Mucosa of descending colon (tissue), 3 donors: ENCODE measurements around the gene ZBTB20. TPM values are rescaled to one million over a fixed set of nuclear protein-coding genes. Genes with fewer than 3 reads are reported as not detected.

Experiments
- ATAC-seq: fragments of 200-7000 bp; cut with Tn5 transposase; one replicate; pipeline ENCODE4 v1.9.1; 2020; ENCODE audit warnings: mild to moderate bottlenecking, moderate library complexity
- DNase-seq, 3 donors: peaks; one replicate each; pipeline ENCODE4 v3.0.0-alpha.2; 2020
- H3K36me3 ChIP-seq: fragments of 200-600 bp; one replicate; pipeline ENCODE4 v1.8.0; 2021; ENCODE audit warnings: low read depth, mild to moderate bottlenecking
- H3K4me1 ChIP-seq: fragments of 200-600 bp; one replicate; pipeline ENCODE4 v1.8.0; 2021; ENCODE audit warnings: low read depth, mild to moderate bottlenecking
- H3K4me3 ChIP-seq: fragments of 200-600 bp; one replicate; pipeline ENCODE4 v1.8.0; 2021; ENCODE audit warnings: mild to moderate bottlenecking
- H3K9me3 ChIP-seq: fragments of 200-600 bp; one replicate; pipeline ENCODE4 v1.8.0; 2021; ENCODE audit warnings: mild to moderate bottlenecking
- CTCF ChIP-seq: fragments of 200-600 bp; IDR thresholded peaks from one replicate; pipeline ENCODE4 v1.8.0; 2022; ENCODE audit warnings: antibody characterized with exemption, mild to moderate bottlenecking
- intact Hi-C, 2 donors: fragments of 100-400 bp; cut with DNase I in 1 of 2; cut with micrococcal nuclease in 1 of 2; formaldehyde crosslinking; loops; one replicate each; pipeline versions ENCODE4 v1.11.0 to v1.11.1; 2022; cut with DNase I, micrococcal nuclease
- total RNA-seq, 3 donors: library from RNA; stranded (reverse); fragmentation: NEBNext Ultra II Directional in 2 of 3; extraction: Animal tissue kit (Norgen Biotek cat#: 25700) in 2 of 3; gene quantifications; one replicate each; pipeline versions ENCODE4 v1.2.1 to v1.2.4, GENCODE V29; 2021 to 2023
- donor health status: DM: no; HTN: no; CAD: no; lungs with moderate emphysema.
- donor health status: DM: no; HTN: no; CAD: no.
- donor health status: DM: no; HTN: yes; CAD: no.

Gene ZBTB20
- total RNA-seq, 3 donors from 2014 or later = 30.6 to 85.6 (median 37.3) TPM

- TF ChIP-seq CTCF = no peak
- DNase-seq (no peak), ATAC-seq (no peak)
- no peaks in the 10 kb centered on the region for H3K4me1 ChIP-seq
- intact Hi-C loops = no loop called here
- no peak overlapping the region for H3K4me3 ChIP-seq
- no peaks in the 10 kb centered on the region for H3K9me3 ChIP-seq
- H3K36me3 ChIP-seq = no peaks in the 10 kb centered on the region
Measured at GRCh38 chr3:114440700-114441099, 706.4 kb downstream of the ZBTB20 start.

GRCh38 chr3:114439284-114439683 lies 707.8 kb downstream of the ZBTB20 start:
- intact Hi-C loops = no loop called here
- no peak for ATAC-seq
- Histone ChIP-seq H3K36me3 (no peaks in the 10 kb centered on the region), H3K4me3 (no peak overlapping the region), H3K9me3 (no peaks in the 10 kb centered on the region), H3K4me1 (no peaks in the 10 kb centered on the region)
- no peak for DNase-seq
- no peak for TF ChIP-seq CTCF

- TF ChIP-seq CTCF = no peak
- Histone ChIP-seq H3K4me3 (no peak overlapping the region), H3K9me3 (no peaks in the 10 kb centered on the region), H3K4me1 (no peaks in the 10 kb centered on the region), H3K36me3 (no peaks in the 10 kb centered on the region)
- no peak for ATAC-seq
- intact Hi-C loops = no loop called here
- no peak for DNase-seq
Measured at GRCh38 chr3:114437897-114438296, 709.2 kb downstream of the ZBTB20 start.

- no peak for TF ChIP-seq CTCF
Measured at GRCh38 chr3:114436182-114436581, 710.9 kb downstream of the ZBTB20 start.

GRCh38 chr3:114435386-114436115 lies 711.5 kb downstream of the ZBTB20 start:
- Histone ChIP-seq H3K36me3 (no peaks in the 10 kb centered on the region), H3K4me1 (no peaks in the 10 kb centered on the region), H3K4me3 (no peak overlapping the region), H3K9me3 (no peaks in the 10 kb centered on the region)
- intact Hi-C loops = no loop called here
- DNase-seq = no peak
- no peak for TF ChIP-seq CTCF
- ATAC-seq = no peak

More at GRCh38 chr3:114436182-114436581, 710.9 kb downstream of the ZBTB20 start:
- DNase-seq (no peak), ATAC-seq (no peak)
- intact Hi-C loops = no loop called here
- Histone ChIP-seq H3K36me3 (no peaks in the 10 kb centered on the region), H3K9me3 (no peaks in the 10 kb centered on the region), H3K4me3 (no peak overlapping the region), H3K4me1 (no peaks in the 10 kb centered on the region)

GRCh38 chr3:114432310-114432709 lies 714.8 kb downstream of the ZBTB20 start:
- no peak for ATAC-seq
- intact Hi-C loops = no loop called here
- DNase-seq = no peak
- Histone ChIP-seq H3K4me3 (no peak overlapping the region), H3K9me3 (no peaks in the 10 kb centered on the region), H3K36me3 (no peaks in the 10 kb centered on the region), H3K4me1 (no peaks in the 10 kb centered on the region)
- TF ChIP-seq CTCF = no peak
